H1 (cell line): ENCODE results near the gene TP53I3. TPM values are rescaled to one million over a fixed set of nuclear protein-coding genes. Genes with fewer than 3 reads are reported as not detected.

Experiments
- CTCF ChIA-PET: fragments of 300-600 bp; sonication (Branson Sonifier 250); formaldehyde crosslinking; loops from one replicate; lab custom pipeline; 2021; ENCODE audit not compliant: partially characterized antibody; lab: Charles Lee
- POLR2A ChIA-PET: fragments of 300-600 bp; sonication (Branson Sonifier 250); formaldehyde crosslinking; loops from one replicate; lab custom pipeline; 2021; ENCODE audit warnings: inconsistent platforms; ENCODE audit not compliant: partially characterized antibody; lab: Charles Lee
- DNase-seq, 2 experiments: peaks; one replicate each; pipeline versions ENCODE4 v3.0.0 to v3.0.0-alpha.2; 2010 to 2022; ENCODE audit warnings: low spot score in 2 of 2, low read depth in 1 of 2, mixed read lengths in 1 of 2
- FAIRE-seq: peaks from 2 replicates; lab custom pipeline; 2011; peaks lifted over from hg19 to GRCh38; lab: Jason Lieb, UNC
- H2AFZ ChIP-seq: 2 replicates; pipeline ENCODE4 v1.8.1; 2012; ENCODE audit warnings: low read length, inconsistent platforms
- H2AK5ac ChIP-seq: 2 replicates; pipeline ENCODE4 v1.6.1; 2013; ENCODE audit warnings: low read depth, low read length
- H2BK120ac ChIP-seq: replicated peaks from 2 replicates; pipeline ENCODE3; 2013; ENCODE audit warnings: low read depth, low read length, inconsistent platforms
- H2BK12ac ChIP-seq: 2 replicates; pipeline ENCODE4 v1.6.1; 2013; ENCODE audit warnings: low read depth, low read length
- H2BK15ac ChIP-seq: 2 replicates; pipeline ENCODE4 v1.6.1; 2013; ENCODE audit warnings: low read length
- H2BK20ac ChIP-seq: 2 replicates; pipeline ENCODE4 v1.6.1; 2013; ENCODE audit warnings: low read length
- H2BK5ac ChIP-seq: 2 replicates; pipeline ENCODE4 v1.6.1; 2013; ENCODE audit warnings: low read depth, low read length
- H3K14ac ChIP-seq: 2 replicates; pipeline ENCODE4 v1.6.1; 2013; ENCODE audit warnings: inconsistent platforms; ENCODE audit not compliant: insufficient read length
- H3K18ac ChIP-seq: 2 replicates; pipeline ENCODE4 v1.6.1; 2013; ENCODE audit warnings: low read length; ENCODE audit errors: extremely low read depth
- H3K23ac ChIP-seq: 2 replicates; pipeline ENCODE4 v1.6.1; 2013; ENCODE audit warnings: inconsistent platforms; ENCODE audit not compliant: insufficient read length
- H3K23me2 ChIP-seq: 2 replicates; pipeline ENCODE4 v1.6.1; 2013; ENCODE audit warnings: low read depth, low read length
- H3K27ac ChIP-seq: 2 replicates; pipeline ENCODE4 v1.6.1; 2011; ENCODE audit warnings: low read depth, low read length, inconsistent platforms
- H3K27me3 ChIP-seq, 4 experiments: replicated peaks in 1 of 4; 1 replicate in 1 of 4; 2 replicates in 3 of 4; pipeline versions ENCODE4 v1.6.1 to v1.8.1; 2011 to 2013; ENCODE audit warnings: low read length in 3 of 4, mild to moderate bottlenecking in 3 of 4, inconsistent platforms in 2 of 4, mixed read lengths in 2 of 4, moderate library complexity in 1 of 4; ENCODE audit not compliant: control insufficient read depth in 3 of 4, insufficient read depth in 3 of 4; ENCODE audit errors: extremely low read depth in 1 of 4
- H3K36me3 ChIP-seq, 4 experiments: 2 replicates each; pipeline versions ENCODE4 v1.6.1 to v1.8.1; 2011 to 2013; ENCODE audit warnings: mild to moderate bottlenecking in 4 of 4, low read length in 3 of 4, moderate library complexity in 2 of 4, control low read depth in 1 of 4, inconsistent platforms in 1 of 4; ENCODE audit not compliant: insufficient read depth in 4 of 4, control insufficient read depth in 2 of 4
- H3K4ac ChIP-seq: replicated peaks from 2 replicates; pipeline ENCODE3; 2013; ENCODE audit warnings: low read length, low read depth, mixed read lengths, inconsistent platforms; ENCODE audit not compliant: insufficient read length
- H3K4me1 ChIP-seq, 4 experiments: replicated peaks in 1 of 4; 1 replicate in 1 of 4; 2 replicates in 3 of 4; pipeline versions ENCODE4 v1.6.1 to v1.8.1; 2011 to 2013; ENCODE audit warnings: low read length in 3 of 4, inconsistent platforms in 2 of 4, mixed read lengths in 1 of 4; ENCODE audit not compliant: insufficient read depth in 4 of 4, control insufficient read depth in 3 of 4
- H3K4me2 ChIP-seq, 2 experiments: 2 replicates each; pipeline versions ENCODE4 v1.6.1 to v1.8.1; 2011 to 2013; ENCODE audit warnings: low read depth in 2 of 2, low read length in 2 of 2, control low read depth in 1 of 2, inconsistent platforms in 1 of 2, mild to moderate bottlenecking in 1 of 2; ENCODE audit not compliant: insufficient read depth in 1 of 2
- H3K4me3 ChIP-seq, 4 experiments: fragments of 200-600, 300-600 bp in 1 of 4; sonication (generic), shearing (Covaris generic), sonication (Bioruptor Twin) in 1 of 4; 2 replicates each; pipeline versions ENCODE4 v1.5.1 to v1.8.1; 2011 to 2016; ENCODE audit warnings: low read length in 4 of 4, low read depth in 3 of 4, control low read depth in 2 of 4, inconsistent platforms in 2 of 4, mild to moderate bottlenecking in 2 of 4, mixed read lengths in 1 of 4, moderate library complexity in 1 of 4; ENCODE audit not compliant: insufficient read depth in 2 of 4; ENCODE audit errors: extremely low read depth in 1 of 4
- H3K56ac ChIP-seq: replicated peaks from 2 replicates; pipeline ENCODE3; 2013; ENCODE audit warnings: low read depth, mild to moderate bottlenecking, mixed read lengths, low read length, inconsistent platforms; ENCODE audit not compliant: insufficient read length
- H3K79me1 ChIP-seq: 2 replicates; pipeline ENCODE4 v1.6.1; 2013; ENCODE audit warnings: low read depth, low read length, control low read depth
- H3K79me2 ChIP-seq, 2 experiments: 2 replicates each; pipeline versions ENCODE4 v1.6.1 to v1.8.1; 2012 to 2013; ENCODE audit warnings: low read length in 2 of 2, mild to moderate bottlenecking in 2 of 2, inconsistent platforms in 1 of 2; ENCODE audit not compliant: insufficient read depth in 2 of 2, control insufficient read depth in 1 of 2
- H3K9ac ChIP-seq, 4 experiments: replicated peaks in 1 of 4; 1 replicate in 1 of 4; 2 replicates in 3 of 4; pipeline versions ENCODE4 v1.6.1 to v1.8.1; 2011 to 2013; ENCODE audit warnings: low read depth in 3 of 4, low read length in 3 of 4, control low read depth in 2 of 4, mild to moderate bottlenecking in 2 of 4, moderate library complexity in 2 of 4, inconsistent platforms in 1 of 4; ENCODE audit errors: extremely low read depth in 1 of 4
- H3K9me3 ChIP-seq, 2 experiments: 2 replicates each; pipeline versions ENCODE4 v1.6.1 to v1.8.1; 2012 to 2013; ENCODE audit warnings: mild to moderate bottlenecking in 2 of 2, moderate library complexity in 2 of 2, control low read depth in 1 of 2, inconsistent platforms in 1 of 2, low read depth in 1 of 2, low read length in 1 of 2, mixed read lengths in 1 of 2; ENCODE audit not compliant: insufficient read depth in 2 of 2
- H4K20me1 ChIP-seq, 2 experiments: replicated peaks in 1 of 2; 2 replicates each; pipeline versions ENCODE3 to v1.8.1; 2011 to 2013; ENCODE audit warnings: inconsistent platforms in 2 of 2, low read length in 2 of 2, mild to moderate bottlenecking in 1 of 2; ENCODE audit not compliant: insufficient read depth in 2 of 2, control insufficient read depth in 1 of 2
- H4K5ac ChIP-seq: 2 replicates; pipeline ENCODE4 v1.6.1; 2013; ENCODE audit warnings: low read length, low read depth, mixed read lengths, inconsistent platforms; ENCODE audit not compliant: insufficient read length
- H4K8ac ChIP-seq: 2 replicates; pipeline ENCODE4 v1.8.0; 2013; ENCODE audit warnings: mild to moderate bottlenecking, moderate library complexity, low read length, inconsistent platforms; ENCODE audit not compliant: insufficient read depth; ENCODE audit errors: extremely low read depth
- H4K91ac ChIP-seq: replicated peaks from 2 replicates; pipeline ENCODE3; 2013; ENCODE audit warnings: low read length, mixed read lengths, inconsistent platforms; ENCODE audit not compliant: insufficient read length
- BRCA1 ChIP-seq: IDR thresholded peaks from 2 replicates; pipeline ENCODE4 v1.6.1; 2012; ENCODE audit warnings: low read depth, low read length, improper control_type of control experiment
- CBX8 ChIP-seq: fragments of 300-800, 300-1000 bp; sonication (generic); IDR thresholded peaks from 2 replicates; pipeline ENCODE4 v1.7.1; 2016; ENCODE audit warnings: low read depth, low read length, borderline replicate concordance
- CEBPB ChIP-seq: IDR thresholded peaks from 2 replicates; pipeline ENCODE4 v1.6.1; 2012; ENCODE audit warnings: low read depth, low read length
- CHD2 ChIP-seq: IDR thresholded peaks from 2 replicates; pipeline ENCODE4 v1.6.1; 2012; ENCODE audit warnings: low read length, improper control_type of control experiment
- NRF1 ChIP-seq: IDR thresholded peaks from 2 replicates; pipeline ENCODE4 v1.6.1; 2011; ENCODE audit warnings: mild to moderate bottlenecking, low read depth, low read length, improper control_type of control experiment
- POLR2A ChIP-seq, 2 experiments: IDR thresholded peaks; 1 replicate in 1 of 2; 2 replicates in 1 of 2; pipeline ENCODE4 v1.6.1; 2011; ENCODE audit warnings: low read depth in 2 of 2, low read length in 2 of 2, mild to moderate bottlenecking in 2 of 2; ENCODE audit errors: control extremely low read depth in 1 of 2
- RBBP5 ChIP-seq: IDR thresholded peaks from 2 replicates; pipeline ENCODE4 v1.7.1; 2012; ENCODE audit warnings: low read depth, mild to moderate bottlenecking, inconsistent platforms, low read length, moderate library complexity, borderline replicate concordance
- RXRA ChIP-seq: IDR thresholded peaks from 2 replicates; pipeline ENCODE4 v1.6.1; 2011; ENCODE audit warnings: low read depth, mild to moderate bottlenecking, low read length, moderate library complexity; ENCODE audit not compliant: insufficient read depth
- SAP30 ChIP-seq: fragments of 300-600 bp; sonication (generic); IDR thresholded peaks from 2 replicates; pipeline ENCODE4 v1.7.1; 2012; ENCODE audit warnings: low read length, moderate library complexity, mild to moderate bottlenecking, inconsistent platforms; ENCODE audit not compliant: insufficient read depth, insufficient replicate concordance
- SIRT6 ChIP-seq: IDR thresholded peaks from one replicate; pipeline ENCODE4 v1.7.1; 2012; ENCODE audit warnings: low read length, inconsistent platforms
- TCF12 ChIP-seq: IDR thresholded peaks from 2 replicates; pipeline ENCODE4 v1.6.1; 2011; ENCODE audit warnings: low read depth, mild to moderate bottlenecking, low read length
- WGBS, 2 experiments: shearing (Covaris generic) in 1 of 2; methylation state at CpG; one replicate each; pipeline versions ENCODE4 v1.1.6 to v1.1.7; 2013 to 2015; ENCODE audit warnings: low lambda C conversion rate in 2 of 2, mixed read lengths in 2 of 2, inconsistent platforms in 1 of 2, low coverage in 1 of 2, missing lambda C conversion rate in 1 of 2; ENCODE audit not compliant: insufficient replicate concordance in 2 of 2, insufficient coverage in 1 of 2, insufficient read length in 1 of 2; ENCODE audit errors: extremely low coverage in 1 of 2, missing lambda C conversion rate in 1 of 2; 5-methylcytosine and 5-hydroxymethylcytosine counted together
- polyA plus RNA-seq, 7 experiments: library from polyadenylated mRNA; depleted of rRNA in 3 of 7; stranded (reverse) in 5 of 7; unstranded in 2 of 7; fragments of >200 nt in 5 of 7; fragments of 200-250 nt in 2 of 7; gene quantifications; 1 replicate in 5 of 7; 2 replicates in 1 of 7; 4 replicates in 1 of 7; pipeline versions ENCODE4 v1.2.1 to v1.2.3, GENCODE V29; 2011 to 2013; ENCODE audit warnings: missing spikeins in 2 of 7, mixed read lengths in 2 of 7
- total RNA-seq: library from RNA; stranded (reverse); fragmentation: NEBNext Ultra II Directional; extraction: Animal tissue kit (Norgen Biotek cat#: 25700); gene quantifications from 2 replicates; pipeline ENCODE4 v1.2.1, GENCODE V29; 2021
- TF ChIP-seq, protein P1 (sequence below): IDR thresholded peaks from 2 replicates; pipeline ENCODE4 v1.6.1; 2012; ENCODE audit warnings: low read length, inconsistent platforms

Gene TP53I3
- total and polyA plus RNA-seq, 2 of the 8 experiments (the other 6 are each of a cell fraction or from before 2014, with no cell fraction given) = 29.4 to 34.5 TPM

GRCh38 chr2:24125956-24126355 lies 41.3 kb upstream of the TP53I3 start:
- H3K79me2 ChIP-seq = no peaks in the 10 kb centered on the region
- POLR2A ChIA-PET = interaction anchor here (0.9 to 1.2 kb wide), 3 partner anchors 13 to 110 kb away, joined by 3 to 4 read pairs (median 4); partner anchors contain the start of gene SF3B6
- H3K23me2 ChIP-seq = peaks cover 3% of the 10 kb centered on the region
- H4K20me1 ChIP-seq = no peaks in the 10 kb centered on the region
- no peak overlapping the region for H3K4me2 ChIP-seq
- H3K9ac ChIP-seq = no peak overlapping the region
- H3K9me3 ChIP-seq = no peaks in the 10 kb centered on the region
- H4K5ac ChIP-seq = no peak overlapping the region
- H4K91ac ChIP-seq = no peak overlapping the region
- H3K4me1 ChIP-seq = peaks cover 4 to 7% (median 6%) of the 10 kb centered on the region in 4 experiments; a peak in 6 of 7 replicates
- H2BK120ac ChIP-seq = no peak overlapping the region
- CTCF ChIA-PET = no interaction called here
- H2AK5ac ChIP-seq = no peak overlapping the region
- no peak overlapping the region for H3K56ac ChIP-seq
- DNase-seq = no peak
- no peak overlapping the region for H3K23ac ChIP-seq
- TF ChIP-seq BRCA1 = no peak
- no peak for TF ChIP-seq SIRT6
- TF ChIP-seq, protein P1, sequence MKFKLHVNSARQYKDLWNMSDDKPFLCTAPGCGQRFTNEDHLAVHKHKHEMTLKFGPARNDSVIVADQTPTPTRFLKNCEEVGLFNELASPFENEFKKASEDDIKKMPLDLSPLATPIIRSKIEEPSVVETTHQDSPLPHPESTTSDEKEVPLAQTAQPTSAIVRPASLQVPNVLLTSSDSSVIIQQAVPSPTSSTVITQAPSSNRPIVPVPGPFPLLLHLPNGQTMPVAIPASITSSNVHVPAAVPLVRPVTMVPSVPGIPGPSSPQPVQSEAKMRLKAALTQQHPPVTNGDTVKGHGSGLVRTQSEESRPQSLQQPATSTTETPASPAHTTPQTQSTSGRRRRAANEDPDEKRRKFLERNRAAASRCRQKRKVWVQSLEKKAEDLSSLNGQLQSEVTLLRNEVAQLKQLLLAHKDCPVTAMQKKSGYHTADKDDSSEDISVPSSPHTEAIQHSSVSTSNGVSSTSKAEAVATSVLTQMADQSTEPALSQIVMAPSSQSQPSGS = no peak
- no peak for TF ChIP-seq POLR2A (IDR thresholded peaks at IDR 0.05; ENCODE audit: control extremely low read depth in 1 of 2, low read depth in 2 of 2, low read length in 2 of 2)
- TF ChIP-seq CEBPB = no peak
- no peak for TF ChIP-seq RXRA
- TF ChIP-seq SAP30 = no peak
- no peak for TF ChIP-seq RBBP5
- no peak for TF ChIP-seq TCF12
- TF ChIP-seq CHD2 = no peak
- no peak for TF ChIP-seq NRF1
- TF ChIP-seq CBX8 = no peak
- TF ChIP-seq, all 59 proteins: peak for 0
- 95% methylated on average over 1 of the region's 1 CpG; no CpG with 5 or more reads in 1 of the 2 experiments for WGBS, 2 experiments
- Histone ChIP-seq H2BK12ac (no peak overlapping the region), H2BK15ac (no peak overlapping the region), H2BK20ac (no peak overlapping the region), H3K14ac (no peak overlapping the region), H3K18ac (no peak overlapping the region), H3K4me3 (no peak overlapping the region), H3K27ac (no peak overlapping the region), H3K79me1 (no peaks in the 10 kb centered on the region), H3K36me3 (no peaks in the 10 kb centered on the region), H3K27me3 (peaks cover 0 to 10% (median 4%) of the 10 kb centered on the region in 4 experiments; a peak in 4 of 7 replicates), H2BK5ac (no peak overlapping the region), H2AFZ (no peak overlapping the region), H4K8ac (no peak overlapping the region), H3K4ac (no peak overlapping the region)
- no peak for FAIRE-seq
